Cardiac muscle cell (in vitro differentiated cells and primary cell): ENCODE results near the gene HSD17B8. TPM values are rescaled to one million over a fixed set of nuclear protein-coding genes. Genes with fewer than 3 reads are reported as not detected.

ENCODE experiments used
- DNase-seq, 2 donors: peaks; one replicate each; pipeline versions ENCODE4 v3.0.0 to v3.0.0-alpha.2; 2010 to 2017; ENCODE audit warnings: low read depth in 1 of 2, low spot score in 1 of 2
- H3K27ac ChIP-seq: fragments of 200-600 bp; sonication (generic); 2 replicates; pipeline ENCODE4 v1.5.1; 2016
- H3K27me3 ChIP-seq: fragments of 200-600 bp; sonication (generic); 2 replicates; pipeline ENCODE4 v1.6.0; 2016; ENCODE audit warnings: control low read depth
- H3K36me3 ChIP-seq: fragments of 200-600 bp; sonication (generic); 2 replicates; pipeline ENCODE4 v1.5.1; 2016; ENCODE audit warnings: control low read depth
- H3K4me1 ChIP-seq: fragments of 200-600 bp; sonication (generic); 2 replicates; pipeline ENCODE4 v1.8.1; 2017; ENCODE audit warnings: low read depth, mild to moderate bottlenecking, mixed run types
- H3K4me3 ChIP-seq: fragments of 200-600 bp; sonication (generic); 2 replicates; pipeline ENCODE4 v1.5.1; 2016; ENCODE audit warnings: mild to moderate bottlenecking
- H3K9me3 ChIP-seq: fragments of 200-600 bp; sonication (generic); 2 replicates; pipeline ENCODE4 v1.5.1; 2017; ENCODE audit warnings: low read depth, mild to moderate bottlenecking, control low read depth
- polyA plus RNA-seq: library from polyadenylated mRNA; unstranded; fragments of >200 nt; fragmentation: Nextera tagmentation; extraction: Ambion mirVana; gene quantifications from 2 replicates; pipeline ENCODE4 v1.2.1, GENCODE V29; 2016
- total RNA-seq: library from RNA; depleted of rRNA; stranded (reverse); fragments of >200 nt; gene quantifications from 2 replicates; pipeline ENCODE4 v1.2.3, GENCODE V29; 2016
- TF ChIP-seq, protein P1 (sequence below): IDR thresholded peaks from 2 replicates; pipeline ENCODE4 v1.5.1; 2012; ENCODE audit warnings: low read depth, mild to moderate bottlenecking, low read length

The HSD17B8 gene
- total and polyA plus RNA-seq, 2 experiments from 2014 or later, result 45.4 to 47.6 TPM

DNA sequence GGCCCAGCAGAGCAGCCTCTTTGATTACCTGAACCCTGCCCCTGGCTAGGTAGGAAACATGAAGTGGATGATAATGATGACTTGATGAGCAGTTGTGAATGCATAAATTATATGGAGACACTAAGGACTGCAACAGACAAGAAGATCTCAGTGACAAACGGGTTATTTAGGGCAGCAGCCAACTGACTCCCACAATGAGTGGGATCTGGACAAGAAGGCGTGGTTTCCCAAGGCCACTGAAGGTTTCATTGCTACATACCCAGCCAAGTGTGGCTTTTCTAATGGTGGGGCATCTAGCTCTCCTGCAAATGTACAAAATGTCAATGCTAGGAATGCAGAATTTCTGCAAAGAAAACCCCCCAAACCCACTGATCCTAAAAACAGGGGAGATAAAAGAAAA, 33.3 kb downstream of the HSD17B8 start:
- Histone ChIP-seq H3K9me3 (no peaks in the 10 kb centered on the region), H3K27ac (no peak overlapping the region), H3K36me3 (no peaks in the 10 kb centered on the region), H3K27me3 (peaks cover 6% of the 10 kb centered on the region), H3K4me1 (peaks cover 12% of the 10 kb centered on the region), H3K4me3 (no peak overlapping the region)
- DNase-seq, result no peak
- TF ChIP-seq, protein P1, sequence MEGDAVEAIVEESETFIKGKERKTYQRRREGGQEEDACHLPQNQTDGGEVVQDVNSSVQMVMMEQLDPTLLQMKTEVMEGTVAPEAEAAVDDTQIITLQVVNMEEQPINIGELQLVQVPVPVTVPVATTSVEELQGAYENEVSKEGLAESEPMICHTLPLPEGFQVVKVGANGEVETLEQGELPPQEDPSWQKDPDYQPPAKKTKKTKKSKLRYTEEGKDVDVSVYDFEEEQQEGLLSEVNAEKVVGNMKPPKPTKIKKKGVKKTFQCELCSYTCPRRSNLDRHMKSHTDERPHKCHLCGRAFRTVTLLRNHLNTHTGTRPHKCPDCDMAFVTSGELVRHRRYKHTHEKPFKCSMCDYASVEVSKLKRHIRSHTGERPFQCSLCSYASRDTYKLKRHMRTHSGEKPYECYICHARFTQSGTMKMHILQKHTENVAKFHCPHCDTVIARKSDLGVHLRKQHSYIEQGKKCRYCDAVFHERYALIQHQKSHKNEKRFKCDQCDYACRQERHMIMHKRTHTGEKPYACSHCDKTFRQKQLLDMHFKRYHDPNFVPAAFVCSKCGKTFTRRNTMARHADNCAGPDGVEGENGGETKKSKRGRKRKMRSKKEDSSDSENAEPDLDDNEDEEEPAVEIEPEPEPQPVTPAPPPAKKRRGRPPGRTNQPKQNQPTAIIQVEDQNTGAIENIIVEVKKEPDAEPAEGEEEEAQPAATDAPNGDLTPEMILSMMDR, result no peak

DNA sequence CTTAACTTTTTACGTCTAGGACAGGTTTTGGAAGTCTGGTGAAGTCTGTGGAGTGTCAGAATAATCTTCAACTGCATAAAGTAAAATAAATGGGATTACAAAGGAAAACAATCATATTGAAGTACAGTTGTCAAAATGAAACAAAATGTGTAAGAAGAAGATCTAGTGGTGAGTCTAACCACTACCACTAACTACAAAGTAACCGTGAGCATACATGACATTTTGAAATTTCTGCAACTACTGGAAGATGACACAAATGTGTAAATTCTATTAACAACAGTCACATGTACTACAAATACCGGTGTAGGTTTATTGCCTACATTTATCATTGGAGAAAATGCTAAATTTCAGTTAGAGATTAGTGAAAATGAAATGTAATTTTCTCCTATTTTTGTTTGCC, 37.5 kb downstream of the HSD17B8 start:
- no peaks in the 10 kb centered on the region for H3K4me1 ChIP-seq
- no peak overlapping the region for H3K27ac ChIP-seq
- no peak overlapping the region for H3K4me3 ChIP-seq
- TF ChIP-seq, protein P1, result no peak
- H3K27me3 ChIP-seq, result peaks cover 17% of the 10 kb centered on the region
- no peaks in the 10 kb centered on the region for H3K9me3 ChIP-seq
- no peaks in the 10 kb centered on the region for H3K36me3 ChIP-seq
- DNase-seq, result no peak

DNA sequence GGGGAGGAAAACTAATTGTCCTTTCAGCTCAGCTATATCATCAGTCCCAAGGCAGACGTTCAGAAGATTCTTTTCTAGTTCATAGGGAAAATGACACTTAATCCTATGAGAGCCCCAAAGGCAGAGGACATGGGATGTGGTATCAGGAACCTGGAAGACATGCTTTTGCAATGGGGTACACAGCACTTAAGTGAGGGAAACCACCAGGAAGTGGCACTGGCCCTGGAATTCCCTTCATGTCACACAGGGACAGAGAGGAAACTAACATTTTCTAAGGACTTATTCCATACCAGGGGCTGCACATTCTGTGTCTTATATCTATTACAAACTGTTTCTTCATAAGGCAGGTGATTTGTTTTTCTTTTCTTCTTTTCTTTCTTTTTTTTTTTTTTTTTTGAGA, 39.0 kb downstream of the HSD17B8 start:
- Histone ChIP-seq H3K4me3 (no peak overlapping the region), H3K4me1 (no peaks in the 10 kb centered on the region), H3K9me3 (no peaks in the 10 kb centered on the region), H3K36me3 (no peaks in the 10 kb centered on the region), H3K27me3 (peaks cover 17% of the 10 kb centered on the region), H3K27ac (no peak overlapping the region)
- DNase-seq, result no peak
- TF ChIP-seq, protein P1, result no peak

DNA sequence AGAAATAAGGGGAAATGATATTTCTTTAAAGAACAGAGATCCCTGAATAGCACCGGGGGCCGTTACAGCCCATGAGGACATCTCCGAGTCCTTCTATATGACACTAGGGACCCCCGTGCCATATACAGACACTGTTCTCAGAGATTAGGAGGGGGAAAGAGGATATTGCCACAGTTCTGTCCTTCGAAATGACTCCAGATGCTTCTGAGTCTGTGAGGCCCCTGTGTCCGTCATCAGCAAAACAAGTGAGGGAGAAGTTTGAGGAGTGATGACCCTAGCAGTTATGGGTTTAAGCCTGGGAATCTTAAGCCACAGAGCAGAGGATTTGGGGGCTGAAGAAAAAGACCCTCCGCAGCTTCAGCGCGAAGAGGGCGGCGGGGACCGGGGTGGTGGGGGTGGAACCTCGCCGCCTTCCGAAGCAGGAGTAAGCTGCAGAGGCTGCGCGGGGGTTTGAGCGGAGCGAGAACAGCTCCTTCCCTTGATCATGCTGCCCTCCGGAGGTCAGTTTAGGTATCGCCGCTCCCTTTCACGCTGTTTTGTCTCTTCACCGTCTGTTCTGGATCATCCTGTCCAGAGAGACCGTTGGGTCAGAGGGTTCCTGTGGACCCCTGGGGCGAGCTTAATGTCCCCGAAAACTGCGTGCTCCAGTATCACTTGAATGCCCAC, 43.7 kb downstream of the HSD17B8 start:
- Histone ChIP-seq H3K27me3 (peaks cover 9% of the 10 kb centered on the region), H3K27ac (no peak overlapping the region), H3K9me3 (no peaks in the 10 kb centered on the region), H3K36me3 (no peaks in the 10 kb centered on the region), H3K4me1 (no peaks in the 10 kb centered on the region), H3K4me3 (peak overlapping the region; percentile 45)
- DNase-seq, result peak; percentile 89 to 91
- TF ChIP-seq, protein P1, result peak; percentile 85

DNA sequence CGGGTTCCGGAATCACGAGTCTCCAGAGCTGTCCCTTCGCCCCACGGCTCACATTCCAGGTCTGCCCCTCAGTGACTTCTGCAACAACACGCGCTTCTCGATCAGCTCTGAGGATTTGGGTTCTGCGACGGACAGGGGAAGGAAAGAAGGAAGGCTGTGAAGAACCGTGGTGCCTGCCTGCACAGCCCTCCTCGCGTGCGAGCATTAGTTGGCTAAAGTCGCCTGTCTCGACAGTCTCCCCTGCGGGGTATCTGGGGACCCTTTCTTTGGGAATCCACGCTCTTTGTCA, 44.1 kb downstream of the HSD17B8 start:
- H3K36me3 ChIP-seq, result no peaks in the 10 kb centered on the region
- TF ChIP-seq, protein P1, result no peak
- H3K9me3 ChIP-seq, result no peaks in the 10 kb centered on the region
- no peak overlapping the region for H3K27ac ChIP-seq
- no peaks in the 10 kb centered on the region for H3K4me1 ChIP-seq
- H3K27me3 ChIP-seq, result peaks cover 5% of the 10 kb centered on the region
- peak in 1 of 2 donors; percentile 61 for DNase-seq
- H3K4me3 ChIP-seq, result peak overlapping the region; percentile 45
